CD1c-positive myeloid dendritic cell (primary cell): ENCODE data around the gene CPD.
"Not testable (repeated sequence)": the region's sequence is repeated elsewhere in the genome, so short reads cannot be mapped to it uniquely, and the experiment has no call there.

Experiments
- DNase-seq: peaks from one replicate; pipeline ENCODE4 v3.0.0-alpha.2; 2016; ENCODE audit errors: extremely low spot score

Gene CPD

DNA sequence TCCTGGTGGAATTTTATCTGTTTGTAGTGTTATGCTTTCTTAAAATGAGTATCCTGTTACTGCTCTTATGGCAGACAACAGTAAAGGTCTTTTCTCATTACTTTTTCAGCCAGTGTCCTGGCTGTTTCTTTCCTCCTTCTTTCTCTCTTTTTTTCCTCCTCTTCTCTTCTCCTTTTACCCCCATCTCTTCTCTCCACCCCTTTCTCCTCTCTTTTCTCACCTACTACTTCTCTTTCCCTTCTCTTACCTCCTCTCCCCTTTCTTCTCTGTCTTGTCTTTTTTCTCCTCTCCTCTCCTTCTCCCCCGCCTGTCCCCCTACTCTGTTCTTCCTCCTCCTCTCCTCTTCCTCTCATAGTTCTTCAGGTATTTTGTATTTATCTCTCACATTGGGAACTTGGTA, 48.9 kb downstream of the CPD start:
- no peak for DNase-seq

DNA sequence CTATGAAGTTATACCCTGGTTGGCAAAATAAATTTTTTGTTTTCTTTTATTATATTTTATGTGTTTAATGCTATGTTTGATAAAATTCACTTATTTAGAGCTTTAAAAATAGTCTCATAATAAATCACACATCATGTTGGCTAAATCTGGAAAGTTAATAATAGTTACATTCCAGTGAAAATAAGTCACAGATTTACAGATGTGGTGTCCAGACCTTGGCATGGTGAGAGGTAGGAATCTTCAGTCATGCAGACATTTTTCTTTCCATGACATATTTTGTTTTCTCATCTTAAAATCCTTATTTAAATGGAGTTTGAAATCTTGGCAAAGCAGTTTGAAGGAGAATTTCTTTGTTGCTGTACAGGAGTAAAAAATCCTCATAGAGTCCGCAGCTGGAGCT, 50.4 kb downstream of the CPD start:
- DNase-seq, result no peak

GRCh38 chr17:30433514-30433913, 54.8 kb downstream of the CPD start:
- DNase-seq, result peak; percentile 17

DNA sequence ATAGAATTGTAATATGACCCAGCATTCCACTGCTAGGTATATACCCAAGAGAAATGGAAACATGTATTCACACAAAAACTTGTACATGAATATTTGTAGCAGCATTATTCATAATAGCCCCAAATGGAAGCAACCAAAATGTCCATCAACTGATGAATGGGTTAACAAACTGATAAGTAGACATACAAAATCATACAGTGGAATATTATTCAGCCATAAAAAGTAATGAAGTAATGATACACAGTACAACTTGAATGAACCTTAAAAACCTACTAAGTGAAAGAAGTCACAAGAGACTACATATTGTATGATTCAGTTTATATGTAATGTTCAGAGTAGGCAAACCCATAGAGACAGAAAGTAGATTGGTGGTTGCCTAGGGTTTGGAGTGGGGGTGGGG, 58.0 kb downstream of the CPD start:
- DNase-seq, result no peak

DNA sequence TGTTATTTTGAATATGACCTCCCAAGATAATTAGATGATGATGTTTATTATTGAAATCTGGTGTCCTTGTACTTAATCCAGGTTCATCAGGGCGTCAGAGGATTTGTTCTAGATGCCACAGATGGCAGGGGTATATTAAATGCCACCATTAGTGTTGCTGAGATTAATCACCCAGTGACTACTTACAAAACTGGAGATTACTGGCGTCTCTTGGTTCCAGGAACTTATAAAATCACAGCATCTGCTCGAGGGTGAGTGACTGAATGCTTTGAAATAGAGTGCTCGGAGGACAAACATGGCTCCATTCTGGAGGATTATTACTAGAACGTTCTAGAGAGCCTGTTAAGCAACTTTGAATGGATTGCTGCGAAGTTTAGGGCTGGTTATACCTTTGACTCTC, 65.0 kb downstream of the CPD start:
- DNase-seq, result no peak

GRCh38 chr17:30446640-30447039, 67.9 kb downstream of the CPD start:
- not testable (repeated sequence) for DNase-seq

- DNase-seq, result no peak
These were observed 70.8 kb downstream of the CPD start for GRCh38 chr17:30449480-30449879.

GRCh38 chr17:30450125-30451027, 71.6 kb downstream of the CPD start:
- DNase-seq, result no peak

GRCh38 chr17:30454635-30455034, 75.9 kb downstream of the CPD start:
- peak; percentile 57 for DNase-seq

GRCh38 chr17:30458371-30458770, 79.6 kb downstream of the CPD start:
- DNase-seq, result no peak

DNA sequence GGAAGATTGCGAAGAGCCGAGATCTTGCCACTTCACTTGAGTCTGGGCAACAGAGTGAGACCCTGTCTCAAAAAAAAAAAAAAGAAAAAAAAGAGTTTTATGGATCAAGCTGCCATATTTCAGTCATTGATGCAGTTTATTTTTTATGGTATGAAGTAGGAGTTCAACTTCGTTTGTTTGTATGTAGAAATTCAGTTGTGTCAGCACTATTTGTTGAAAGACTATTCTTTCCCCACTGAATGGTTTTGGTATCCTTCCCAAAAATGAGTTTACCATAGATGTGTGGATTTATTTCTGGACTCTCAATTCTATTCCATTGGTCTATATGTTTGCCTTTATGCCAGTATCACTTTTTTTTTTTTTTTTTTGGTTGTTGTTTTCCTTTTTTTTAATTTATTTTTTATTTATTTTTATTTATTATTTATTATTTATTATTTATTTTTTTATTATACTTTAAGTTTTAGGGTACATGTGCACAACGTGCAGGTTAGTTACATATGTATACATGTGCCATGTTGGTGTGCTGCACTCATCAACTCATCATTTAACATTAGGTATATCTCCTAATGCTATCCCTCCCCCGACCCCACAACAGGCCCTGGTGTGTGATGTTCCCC, 80.2 kb downstream of the CPD start:
- DNase-seq, result not testable (repeated sequence)

- DNase-seq, result no peak
These were observed 89.7 kb downstream of the CPD start for GRCh38 chr17:30468465-30468864.

DNA sequence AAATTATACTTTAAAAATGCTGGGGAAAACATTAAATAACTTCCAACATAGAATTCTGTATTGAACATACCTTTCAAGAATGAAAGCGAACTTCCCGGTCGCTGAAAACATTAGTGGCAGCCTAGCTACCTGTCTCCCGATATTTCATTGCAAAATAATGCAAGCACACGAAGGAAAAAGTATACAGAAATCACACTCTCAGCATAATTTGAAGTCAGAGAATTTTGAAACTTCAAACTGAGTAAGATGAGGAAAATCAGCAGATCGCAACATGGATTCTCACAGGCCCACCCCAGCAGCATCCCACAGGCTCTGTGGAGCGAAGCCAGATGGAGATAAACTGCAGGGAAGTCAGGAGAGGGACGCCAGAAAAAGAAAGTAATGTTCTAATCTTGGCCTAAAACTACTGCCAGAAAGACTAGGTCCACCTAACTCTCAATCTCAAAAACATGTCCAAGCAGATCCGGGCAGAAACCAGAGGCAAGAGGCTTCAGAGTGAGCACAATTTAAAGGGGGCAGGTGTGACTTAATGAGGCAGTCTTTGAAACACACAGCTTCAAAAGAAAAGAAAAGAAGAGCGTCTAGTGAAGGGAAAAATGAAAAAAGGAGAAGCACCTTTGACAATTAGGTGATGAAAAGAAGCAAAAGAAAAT, 93.6 kb downstream of the CPD start:
- DNase-seq, result no peak

DNA sequence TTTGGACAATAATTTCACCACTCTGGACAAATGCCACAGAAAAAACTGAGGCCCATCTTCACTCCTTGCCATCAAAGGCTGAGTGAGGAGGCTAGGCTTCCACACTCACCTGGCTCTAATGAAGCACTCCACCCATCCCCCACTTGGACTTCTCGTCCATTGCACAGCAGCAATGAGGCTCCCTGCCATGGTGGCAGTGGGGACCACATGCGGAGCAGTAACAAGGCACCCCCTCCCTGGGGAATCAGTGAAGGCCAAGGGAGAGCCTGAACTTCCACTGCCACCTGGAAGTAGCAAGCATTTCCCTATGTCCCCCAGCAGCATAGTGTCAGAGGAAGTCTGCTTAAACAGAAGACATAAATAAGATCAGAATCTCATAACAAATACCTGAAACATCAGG, 96.5 kb downstream of the CPD start:
- no peak for DNase-seq

- DNase-seq, result no peak
These were observed 98.0 kb downstream of the CPD start for GRCh38 chr17:30476726-30477082.

- DNase-seq, result peak; percentile 98
These were observed 98.5 kb downstream of the CPD start, which contains the start of gene GOSR1 for GRCh38 chr17:30477083-30477773. Gene GOSR1, plus strand, starts transcription at chr17:30477408. Its CDS starts 26 bp downstream, at chr17:30477434.

DNA sequence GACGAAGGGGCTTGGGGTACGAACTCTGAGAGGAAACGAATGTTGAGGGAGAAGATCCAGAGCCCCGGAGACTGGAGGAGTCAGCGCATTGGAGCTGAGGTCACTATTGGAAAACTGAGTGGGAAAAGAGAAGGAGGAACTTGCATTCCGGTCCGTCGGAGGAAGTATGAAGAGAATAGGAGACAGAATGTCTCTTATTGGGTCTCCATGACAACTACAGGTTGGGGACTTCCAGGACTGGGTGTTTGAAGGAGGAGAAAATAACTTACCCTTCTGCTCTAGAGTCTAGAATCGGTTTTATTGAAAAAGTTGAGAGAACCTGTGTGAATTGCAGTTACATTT, 99.0 kb downstream of the CPD start:
- peak; percentile 78 for DNase-seq

- no peak for DNase-seq
These were observed 103.8 kb downstream of the CPD start for GRCh38 chr17:30482555-30482954.

- no peak for DNase-seq
These were observed 104.4 kb downstream of the CPD start for GRCh38 chr17:30483159-30483558.

- no peak for DNase-seq
These were observed 115.1 kb downstream of the CPD start for GRCh38 chr17:30493780-30494179.

GRCh38 chr17:30495586-30495985, 116.9 kb downstream of the CPD start:
- no peak for DNase-seq

GRCh38 chr17:30503558-30503957, 124.8 kb downstream of the CPD start:
- DNase-seq, result no peak
